OCI-LY3 (cell line): ENCODE measurements around the gene NTPCR.

Source experiments
- H2AFZ ChIP-seq: fragments of 200-600, 300-600 bp; shearing (Covaris generic); 2 replicates; pipeline ENCODE4 v1.6.0; 2014; ENCODE audit warnings: antibody characterized with exemption, low read depth, low read length
- H3K27ac ChIP-seq: fragments of 200-600, 300-600 bp; sonication (generic); 2 replicates; pipeline ENCODE4 v1.5.1; 2014; ENCODE audit warnings: mild to moderate bottlenecking, low read length, moderate library complexity, mixed read lengths
- H3K27me3 ChIP-seq: fragments of 200-600, 300-600 bp; sonication (generic); 2 replicates; pipeline ENCODE4 v1.6.1; 2014; ENCODE audit warnings: low read depth, low read length, mixed read lengths
- H3K36me3 ChIP-seq: fragments of 200-600, 300-600 bp; sonication (generic); replicated peaks from 2 replicates; pipeline ENCODE3; 2014; ENCODE audit warnings: low read depth, low read length, mixed read lengths
- H3K4me1 ChIP-seq: fragments of 300-600, 200-600 bp; sonication (generic); 2 replicates; pipeline ENCODE4 v1.6.1; 2014; ENCODE audit warnings: low read length, mixed read lengths
- H3K4me2 ChIP-seq: fragments of 200-600, 300-600 bp; sonication (generic); 2 replicates; pipeline ENCODE4 v1.6.1; 2014; ENCODE audit warnings: low read length, mixed read lengths
- H3K4me3 ChIP-seq: fragments of 300-600, 200-600 bp; sonication (generic); 2 replicates; pipeline ENCODE4 v1.5.1; 2014; ENCODE audit warnings: antibody characterized with exemption, mild to moderate bottlenecking, low read length, moderate library complexity
- H3K79me2 ChIP-seq: fragments of 300-600, 200-600 bp; shearing (Covaris generic); 2 replicates; pipeline ENCODE4 v1.6.1; 2014; ENCODE audit warnings: mild to moderate bottlenecking, low read length, mixed read lengths
- H3K9ac ChIP-seq: fragments of 300-600, 200-600 bp; shearing (Covaris generic); 2 replicates; pipeline ENCODE4 v1.6.0; 2014; ENCODE audit warnings: mild to moderate bottlenecking, low read length, moderate library complexity
- H3K9me3 ChIP-seq: fragments of 200-600, 300-600 bp; shearing (Covaris generic); 2 replicates; pipeline ENCODE4 v1.6.1; 2014; ENCODE audit warnings: low read length, mixed read lengths; ENCODE audit not compliant: insufficient read depth
- H4K20me1 ChIP-seq: fragments of 200-600, 300-600 bp; sonication (generic); 2 replicates; pipeline ENCODE4 v1.6.1; 2016; ENCODE audit warnings: low read length, mixed read lengths; ENCODE audit not compliant: insufficient read depth
- EZH2phosphoT487 ChIP-seq: fragments of 200-600 bp; shearing (Covaris generic); IDR thresholded peaks from 2 replicates; pipeline ENCODE4 v1.6.1; 2018; ENCODE audit warnings: antibody characterized with exemption, mixed run types, low read depth
- TF ChIP-seq, protein P1 (sequence below): fragments of 200-600, 300-600 bp; sonication (generic); IDR thresholded peaks from 2 replicates; pipeline ENCODE4 v1.5.1; 2014; ENCODE audit warnings: antibody characterized with exemption, low read length, low read depth

Gene NTPCR

DNA sequence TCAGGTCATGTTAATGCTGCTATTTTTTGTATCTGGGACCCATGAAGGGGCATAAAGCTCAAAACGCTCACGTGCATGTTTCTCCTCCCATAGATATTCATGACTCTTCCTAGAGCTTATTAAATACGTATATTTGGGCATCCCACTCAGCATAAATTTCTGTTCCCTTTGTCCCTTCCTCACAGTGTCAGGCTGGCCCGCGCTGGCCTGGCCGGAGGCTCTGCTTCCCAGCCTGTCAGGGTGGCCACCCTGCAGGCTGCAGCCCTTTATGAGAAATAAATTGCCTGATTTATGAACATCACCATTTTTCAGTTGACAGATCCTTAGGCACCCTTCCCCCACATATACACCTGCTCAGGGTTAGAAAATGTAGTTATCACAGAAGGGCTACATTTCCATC is 44.0 kb upstream of the NTPCR start:
- H3K9ac ChIP-seq, result no peak overlapping the region
- TF ChIP-seq, protein P1, sequence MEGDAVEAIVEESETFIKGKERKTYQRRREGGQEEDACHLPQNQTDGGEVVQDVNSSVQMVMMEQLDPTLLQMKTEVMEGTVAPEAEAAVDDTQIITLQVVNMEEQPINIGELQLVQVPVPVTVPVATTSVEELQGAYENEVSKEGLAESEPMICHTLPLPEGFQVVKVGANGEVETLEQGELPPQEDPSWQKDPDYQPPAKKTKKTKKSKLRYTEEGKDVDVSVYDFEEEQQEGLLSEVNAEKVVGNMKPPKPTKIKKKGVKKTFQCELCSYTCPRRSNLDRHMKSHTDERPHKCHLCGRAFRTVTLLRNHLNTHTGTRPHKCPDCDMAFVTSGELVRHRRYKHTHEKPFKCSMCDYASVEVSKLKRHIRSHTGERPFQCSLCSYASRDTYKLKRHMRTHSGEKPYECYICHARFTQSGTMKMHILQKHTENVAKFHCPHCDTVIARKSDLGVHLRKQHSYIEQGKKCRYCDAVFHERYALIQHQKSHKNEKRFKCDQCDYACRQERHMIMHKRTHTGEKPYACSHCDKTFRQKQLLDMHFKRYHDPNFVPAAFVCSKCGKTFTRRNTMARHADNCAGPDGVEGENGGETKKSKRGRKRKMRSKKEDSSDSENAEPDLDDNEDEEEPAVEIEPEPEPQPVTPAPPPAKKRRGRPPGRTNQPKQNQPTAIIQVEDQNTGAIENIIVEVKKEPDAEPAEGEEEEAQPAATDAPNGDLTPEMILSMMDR, result no peak
- no peak for TF ChIP-seq EZH2phosphoT487
- H3K4me2 ChIP-seq, result no peak overlapping the region
- 0 out of 2 replicates have a peak, but pooled peaks cover 3% of the 10 kb centered on the region for H3K4me1 ChIP-seq
- no peaks in the 10 kb centered on the region for H3K36me3 ChIP-seq
- no peaks in the 10 kb centered on the region for H3K79me2 ChIP-seq
- no peaks in the 10 kb centered on the region for H3K9me3 ChIP-seq
- H3K27me3 ChIP-seq, result no peaks in the 10 kb centered on the region; the same call in 1 of the 2 replicates
- H3K4me3 ChIP-seq, result no peak overlapping the region
- H2AFZ ChIP-seq, result no peak overlapping the region
- no peak overlapping the region for H3K27ac ChIP-seq
- H4K20me1 ChIP-seq, result no peaks in the 10 kb centered on the region

DNA sequence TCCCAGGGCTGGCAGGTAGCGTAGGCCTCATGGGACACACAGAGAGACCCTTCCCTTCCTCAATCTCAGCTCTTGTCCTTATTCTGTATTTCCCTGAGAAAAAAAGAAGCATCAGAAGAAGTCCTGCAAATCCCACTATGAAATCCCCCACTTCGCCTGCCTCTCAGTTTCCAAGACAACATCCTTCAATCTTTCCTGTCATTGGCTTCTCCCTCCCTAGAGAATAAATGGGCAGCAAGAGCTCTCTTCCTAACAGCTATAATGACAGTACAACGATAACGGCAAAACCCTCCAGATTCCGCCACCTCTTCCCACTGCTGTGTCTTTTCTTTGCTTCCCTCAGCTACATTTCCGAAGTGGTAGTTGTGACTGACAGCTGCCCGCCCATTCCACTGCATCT is 41.6 kb upstream of the NTPCR start:
- TF ChIP-seq, protein P1, result no peak
- TF ChIP-seq EZH2phosphoT487, result no peak
- Histone ChIP-seq H3K27me3 (peaks cover 4% of the 10 kb centered on the region; the same call in 1 of the 2 replicates), H2AFZ (no peak overlapping the region), H3K27ac (no peak overlapping the region), H3K9me3 (no peaks in the 10 kb centered on the region), H4K20me1 (no peaks in the 10 kb centered on the region), H3K4me1 (0 out of 2 replicates have a peak, but pooled peaks cover 3% of the 10 kb centered on the region), H3K36me3 (no peaks in the 10 kb centered on the region), H3K9ac (no peak overlapping the region), H3K4me3 (no peak overlapping the region), H3K79me2 (no peaks in the 10 kb centered on the region), H3K4me2 (no peak overlapping the region)

DNA sequence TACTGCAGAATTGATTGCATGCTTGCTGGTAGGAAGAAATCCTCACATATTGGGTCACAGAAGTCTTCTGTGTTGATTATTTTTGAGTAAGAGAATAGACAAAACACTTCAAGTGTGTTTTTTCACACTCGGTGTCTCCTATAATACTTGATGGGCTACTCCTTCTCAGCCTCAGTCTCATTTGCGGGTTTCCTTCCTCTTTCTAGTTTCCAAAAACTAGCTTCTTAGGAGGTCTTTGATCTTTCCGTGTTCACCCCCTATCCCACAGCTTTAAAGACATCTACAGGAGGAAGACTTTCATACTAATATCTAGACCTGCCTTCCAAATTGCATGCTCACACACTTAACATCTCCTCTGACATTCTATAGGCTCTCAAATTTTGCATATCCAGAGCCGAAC is 40.7 kb upstream of the NTPCR start:
- Histone ChIP-seq H2AFZ (no peak overlapping the region), H3K27ac (no peak overlapping the region), H3K79me2 (no peaks in the 10 kb centered on the region), H3K36me3 (no peaks in the 10 kb centered on the region), H3K9me3 (no peaks in the 10 kb centered on the region), H4K20me1 (no peaks in the 10 kb centered on the region), H3K4me2 (no peak overlapping the region), H3K4me1 (0 out of 2 replicates have a peak, but pooled peaks cover 4% of the 10 kb centered on the region), H3K4me3 (no peak overlapping the region), H3K9ac (no peak overlapping the region), H3K27me3 (peaks cover 4% of the 10 kb centered on the region; the same call in 1 of the 2 replicates)
- TF ChIP-seq EZH2phosphoT487, result no peak
- TF ChIP-seq, protein P1, result no peak

DNA sequence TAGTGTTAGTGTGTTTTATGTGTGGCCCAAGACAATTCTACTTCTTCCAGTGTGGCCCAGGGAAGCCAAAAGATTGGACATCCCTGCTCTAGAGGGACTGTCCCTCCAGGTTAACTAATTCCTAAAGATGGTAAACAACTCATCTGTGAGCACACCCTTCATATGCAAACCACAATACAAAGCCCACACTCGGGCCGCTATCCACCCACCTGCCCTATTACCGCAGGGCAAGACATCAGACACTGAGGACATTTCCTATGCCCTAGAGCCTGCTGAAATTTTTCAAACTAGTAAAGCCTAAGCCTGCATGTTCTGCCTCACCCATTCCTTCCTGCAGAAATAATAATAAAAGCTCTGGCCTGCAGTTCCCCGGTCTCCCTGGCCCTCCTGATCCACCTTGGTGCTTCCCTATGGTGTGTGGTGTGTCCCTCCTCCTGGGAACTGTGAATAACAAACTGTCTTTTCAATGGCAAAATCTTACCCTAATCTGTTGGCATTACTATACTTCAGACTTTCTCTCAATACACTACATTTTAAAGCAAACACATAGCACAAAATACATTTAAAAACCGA is 39.3 kb upstream of the NTPCR start:
- no peak for TF ChIP-seq EZH2phosphoT487
- TF ChIP-seq, protein P1, result no peak
- no peak overlapping the region for H2AFZ ChIP-seq
- H3K27ac ChIP-seq, result no peak overlapping the region
- H3K4me2 ChIP-seq, result no peak overlapping the region
- H4K20me1 ChIP-seq, result no peaks in the 10 kb centered on the region
- H3K4me3 ChIP-seq, result no peak overlapping the region
- no peaks in the 10 kb centered on the region for H3K36me3 ChIP-seq
- H3K27me3 ChIP-seq, result peaks cover 4% of the 10 kb centered on the region; the same call in 1 of the 2 replicates
- no peaks in the 10 kb centered on the region for H3K9me3 ChIP-seq
- no peak overlapping the region for H3K9ac ChIP-seq
- peaks cover 10% of the 10 kb centered on the region; the same call in 1 of the 2 replicates for H3K4me1 ChIP-seq
- no peaks in the 10 kb centered on the region for H3K79me2 ChIP-seq
